Measurements from ENCODE around the gene MAPT. TPM values are rescaled to one million over a fixed set of nuclear protein-coding genes. Genes with fewer than 3 reads are reported as not detected.

MAPT gene
- total RNA-seq, 4 donors from 2014 or later: 4.2 to 11.1 (median 7.3) TPM

GRCh38 chr17:46009681-46010596 lies 115.6 kb downstream of the MAPT start:
- intact Hi-C loops (cut with DNase I): loop anchor here (10.0 kb wide), 1 partner anchor 275 kb away; no protein-coding TSS in a partner anchor
- no peaks in the 10 kb centered on the region for H3K27me3 ChIP-seq
- H3K4me3 ChIP-seq: no peak overlapping the region
- H3K36me3 ChIP-seq: no peaks in the 10 kb centered on the region
- DNase-seq (ENCODE audit: extremely low spot score): no peak
- 77% methylated on average over 32 of the region's 33 CpGs for WGBS
- H3K27ac ChIP-seq (replicated peaks in 1 of 4): no peak overlapping the region
- no peaks in the 10 kb centered on the region for H3K9me3 ChIP-seq
- TF ChIP-seq, protein P1, sequence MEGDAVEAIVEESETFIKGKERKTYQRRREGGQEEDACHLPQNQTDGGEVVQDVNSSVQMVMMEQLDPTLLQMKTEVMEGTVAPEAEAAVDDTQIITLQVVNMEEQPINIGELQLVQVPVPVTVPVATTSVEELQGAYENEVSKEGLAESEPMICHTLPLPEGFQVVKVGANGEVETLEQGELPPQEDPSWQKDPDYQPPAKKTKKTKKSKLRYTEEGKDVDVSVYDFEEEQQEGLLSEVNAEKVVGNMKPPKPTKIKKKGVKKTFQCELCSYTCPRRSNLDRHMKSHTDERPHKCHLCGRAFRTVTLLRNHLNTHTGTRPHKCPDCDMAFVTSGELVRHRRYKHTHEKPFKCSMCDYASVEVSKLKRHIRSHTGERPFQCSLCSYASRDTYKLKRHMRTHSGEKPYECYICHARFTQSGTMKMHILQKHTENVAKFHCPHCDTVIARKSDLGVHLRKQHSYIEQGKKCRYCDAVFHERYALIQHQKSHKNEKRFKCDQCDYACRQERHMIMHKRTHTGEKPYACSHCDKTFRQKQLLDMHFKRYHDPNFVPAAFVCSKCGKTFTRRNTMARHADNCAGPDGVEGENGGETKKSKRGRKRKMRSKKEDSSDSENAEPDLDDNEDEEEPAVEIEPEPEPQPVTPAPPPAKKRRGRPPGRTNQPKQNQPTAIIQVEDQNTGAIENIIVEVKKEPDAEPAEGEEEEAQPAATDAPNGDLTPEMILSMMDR (IDR thresholded peaks at IDR 0.05): no peak
- no peak for TF ChIP-seq EP300 (IDR thresholded peaks at IDR 0.05)
- no peak for TF ChIP-seq POLR2A (IDR thresholded peaks at IDR 0.05; ENCODE audit: low read depth)
- no peak for TF ChIP-seq POLR2AphosphoS5 (IDR thresholded peaks at IDR 0.05)
- H3K4me1 ChIP-seq: no peaks in the 10 kb centered on the region

GRCh38 chr17:46010597-46011186 lies 116.3 kb downstream of the MAPT start:
- Histone ChIP-seq H3K4me1 (no peaks in the 10 kb centered on the region), H3K9me3 (no peaks in the 10 kb centered on the region), H3K36me3 (no peaks in the 10 kb centered on the region), H3K27me3 (no peaks in the 10 kb centered on the region), H3K4me3 (no peak overlapping the region), H3K27ac (replicated peaks in 1 of 4) (no peak overlapping the region)
- 96% methylated on average over 7 of the region's 16 CpGs for WGBS
- no peak for DNase-seq (ENCODE audit: extremely low spot score)
- intact Hi-C loops (cut with DNase I): no loop called here
- TF ChIP-seq POLR2AphosphoS5 (IDR thresholded peaks at IDR 0.05) (no peak), EP300 (IDR thresholded peaks at IDR 0.05) (no peak), POLR2A (IDR thresholded peaks at IDR 0.05; ENCODE audit: low read depth) (no peak)
- TF ChIP-seq, protein P1 (IDR thresholded peaks at IDR 0.05): no peak

DNA sequence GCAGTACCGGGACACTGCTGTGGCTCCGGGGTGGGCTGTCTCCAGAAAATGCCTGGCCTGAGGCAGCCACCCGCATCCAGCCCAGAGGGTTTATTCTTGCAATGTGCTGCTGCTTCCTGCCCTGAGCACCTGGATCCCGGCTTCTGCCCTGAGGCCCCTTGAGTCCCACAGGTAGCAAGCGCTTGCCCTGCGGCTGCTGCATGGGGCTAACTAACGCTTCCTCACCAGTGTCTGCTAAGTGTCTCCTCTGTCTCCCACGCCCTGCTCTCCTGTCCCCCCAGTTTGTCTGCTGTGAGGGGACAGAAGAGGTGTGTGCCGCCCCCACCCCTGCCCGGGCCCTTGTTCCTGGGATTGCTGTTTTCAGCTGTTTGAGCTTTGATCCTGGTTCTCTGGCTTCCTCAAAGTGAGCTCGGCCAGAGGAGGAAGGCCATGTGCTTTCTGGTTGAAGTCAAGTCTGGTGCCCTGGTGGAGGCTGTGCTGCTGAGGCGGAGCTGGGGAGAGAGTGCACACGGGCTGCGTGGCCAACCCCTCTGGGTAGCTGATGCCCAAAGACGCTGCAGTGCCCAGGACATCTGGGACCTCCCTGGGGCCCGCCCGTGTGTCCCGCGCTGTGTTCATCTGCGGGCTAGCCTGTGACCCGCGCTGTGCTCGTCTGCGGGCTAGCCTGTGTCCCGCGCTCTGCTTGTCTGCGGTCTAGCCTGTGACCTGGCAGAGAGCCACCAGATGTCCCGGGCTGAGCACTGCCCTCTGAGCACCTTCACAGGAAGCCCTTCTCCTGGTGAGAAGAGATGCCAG lies 117.6 kb downstream of the MAPT start:
- no peaks in the 10 kb centered on the region for H3K4me1 ChIP-seq
- H3K27ac ChIP-seq (replicated peaks in 1 of 4): no peak overlapping the region
- no peaks in the 10 kb centered on the region for H3K9me3 ChIP-seq
- TF ChIP-seq POLR2AphosphoS5 (IDR thresholded peaks at IDR 0.05) (no peak), EP300 (IDR thresholded peaks at IDR 0.05) (no peak)
- WGBS: 90% methylated on average over 18 of the region's 28 CpGs
- H3K36me3 ChIP-seq: no peaks in the 10 kb centered on the region
- intact Hi-C loops (cut with DNase I): no loop called here
- H3K27me3 ChIP-seq: no peaks in the 10 kb centered on the region
- H3K4me3 ChIP-seq: no peak overlapping the region
- no peak for DNase-seq (ENCODE audit: extremely low spot score)

DNA sequence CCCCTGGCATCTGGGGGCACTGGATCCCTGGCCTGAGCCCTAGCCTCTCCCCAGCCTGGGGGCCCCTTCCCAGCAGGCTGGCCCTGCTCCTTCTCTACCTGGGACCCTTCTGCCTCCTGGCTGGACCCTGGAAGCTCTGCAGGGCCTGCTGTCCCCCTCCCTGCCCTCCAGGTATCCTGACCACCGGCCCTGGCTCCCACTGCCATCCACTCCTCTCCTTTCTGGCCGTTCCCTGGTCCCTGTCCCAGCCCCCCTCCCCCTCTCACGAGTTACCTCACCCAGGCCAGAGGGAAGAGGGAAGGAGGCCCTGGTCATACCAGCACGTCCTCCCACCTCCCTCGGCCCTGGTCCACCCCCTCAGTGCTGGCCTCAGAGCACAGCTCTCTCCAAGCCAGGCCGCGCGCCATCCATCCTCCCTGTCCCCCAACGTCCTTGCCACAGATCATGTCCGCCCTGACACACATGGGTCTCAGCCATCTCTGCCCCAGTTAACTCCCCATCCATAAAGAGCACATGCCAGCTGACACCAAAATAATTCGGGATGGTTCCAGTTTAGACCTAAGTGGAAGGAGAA lies 118.2 kb downstream of the MAPT start:
- intact Hi-C loops (cut with DNase I): no loop called here
- no peaks in the 10 kb centered on the region for H3K9me3 ChIP-seq
- whole genome bisulfite sequencing: 82% methylated on average over 11 of the region's 11 CpGs
- H3K4me1 ChIP-seq: no peaks in the 10 kb centered on the region
- DNase-seq (ENCODE audit: extremely low spot score): no peak
- no peaks in the 10 kb centered on the region for H3K27me3 ChIP-seq
- no peak overlapping the region for H3K4me3 ChIP-seq
- no peak for TF ChIP-seq POLR2AphosphoS5 (IDR thresholded peaks at IDR 0.05)
- no peak for TF ChIP-seq EP300 (IDR thresholded peaks at IDR 0.05)
- no peak overlapping the region for H3K27ac ChIP-seq (replicated peaks in 1 of 4)
- H3K36me3 ChIP-seq: no peaks in the 10 kb centered on the region

DNA sequence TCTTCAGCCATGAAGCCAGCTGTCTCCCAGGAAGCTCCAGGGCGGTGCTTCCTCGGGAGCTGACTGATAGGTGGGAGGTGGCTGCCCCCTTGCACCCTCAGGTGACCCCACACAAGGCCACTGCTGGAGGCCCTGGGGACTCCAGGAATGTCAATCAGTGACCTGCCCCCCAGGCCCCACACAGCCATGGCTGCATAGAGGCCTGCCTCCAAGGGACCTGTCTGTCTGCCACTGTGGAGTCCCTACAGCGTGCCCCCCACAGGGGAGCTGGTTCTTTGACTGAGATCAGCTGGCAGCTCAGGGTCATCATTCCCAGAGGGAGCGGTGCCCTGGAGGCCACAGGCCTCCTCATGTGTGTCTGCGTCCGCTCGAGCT lies 118.8 kb downstream of the MAPT start:
- Histone ChIP-seq H3K27me3 (no peaks in the 10 kb centered on the region), H3K9me3 (no peaks in the 10 kb centered on the region), H3K4me3 (no peak overlapping the region), H3K27ac (replicated peaks in 1 of 4) (no peak overlapping the region), H3K36me3 (no peaks in the 10 kb centered on the region), H3K4me1 (no peaks in the 10 kb centered on the region)
- 89% methylated on average over 4 of the region's 7 CpGs for WGBS
- intact Hi-C loops (cut with DNase I): no loop called here
- no peak for TF ChIP-seq POLR2A (IDR thresholded peaks at IDR 0.05; ENCODE audit: low read depth)
- TF ChIP-seq EP300 (IDR thresholded peaks at IDR 0.05): no peak
- TF ChIP-seq, protein P1 (IDR thresholded peaks at IDR 0.05): no peak
- no peak for DNase-seq (ENCODE audit: extremely low spot score)
